HUDEP-2 (cell line): Measurements from ENCODE around the gene NR0B1.
A peak's percentile ranks its signal among the peaks of the same experiment; 100 is the strongest.

Experiments used
- DNase-seq, 76 experiments: peaks; one replicate each; lab custom pipeline; 2025; ENCODE audit not compliant: unreplicated experiment in 76 of 76; lab: John Stamatoyannopoulos, UW

The NR0B1 gene

DNA sequence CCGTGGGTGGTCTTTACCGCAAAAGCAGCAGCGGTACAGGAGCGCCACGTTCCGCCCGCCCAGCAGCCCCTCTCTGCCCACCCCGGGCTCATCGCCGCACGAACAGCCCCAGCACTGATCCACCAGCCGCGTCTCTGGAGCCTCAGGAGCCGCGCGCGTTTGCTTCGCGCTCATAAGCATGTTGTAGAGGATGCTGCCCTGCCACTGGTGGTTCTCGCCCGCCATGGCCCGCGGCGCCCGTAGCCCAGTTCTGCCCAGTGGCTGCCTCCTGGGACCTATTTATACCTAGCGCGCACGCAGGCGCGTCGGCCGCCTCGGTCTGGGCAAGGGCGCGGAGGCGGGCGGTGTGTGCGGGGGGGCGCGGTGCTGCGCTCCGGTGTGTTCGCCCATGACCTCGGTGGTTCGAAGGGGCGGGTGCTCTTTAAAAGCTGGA, at the start of gene NR0B1:
Gene NR0B1 (minus strand): TSS at position 252 of the 433 bp plus-strand sequence. CDS start 27 bp downstream, at position 225.
- no peak for DNase-seq

DNA sequence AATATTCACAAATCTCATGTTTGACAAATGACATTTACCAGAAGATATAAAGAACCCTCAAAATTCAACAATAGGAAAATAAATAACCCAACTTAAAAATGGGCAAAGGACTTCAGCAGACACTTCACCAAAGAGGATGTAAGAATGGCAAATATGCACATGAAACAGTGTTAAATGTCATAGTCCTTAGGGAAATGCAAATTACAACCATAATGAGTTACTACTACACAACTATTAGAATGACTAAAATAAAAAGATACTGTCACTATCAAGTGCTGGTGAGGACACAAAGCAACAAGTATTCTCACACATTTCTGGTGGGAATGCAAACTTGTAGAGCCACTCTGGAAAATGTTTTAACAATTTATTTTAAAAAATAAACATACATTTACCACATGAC, 40.8 kb upstream of the NR0B1 start:
- DNase-seq = no peak

DNA sequence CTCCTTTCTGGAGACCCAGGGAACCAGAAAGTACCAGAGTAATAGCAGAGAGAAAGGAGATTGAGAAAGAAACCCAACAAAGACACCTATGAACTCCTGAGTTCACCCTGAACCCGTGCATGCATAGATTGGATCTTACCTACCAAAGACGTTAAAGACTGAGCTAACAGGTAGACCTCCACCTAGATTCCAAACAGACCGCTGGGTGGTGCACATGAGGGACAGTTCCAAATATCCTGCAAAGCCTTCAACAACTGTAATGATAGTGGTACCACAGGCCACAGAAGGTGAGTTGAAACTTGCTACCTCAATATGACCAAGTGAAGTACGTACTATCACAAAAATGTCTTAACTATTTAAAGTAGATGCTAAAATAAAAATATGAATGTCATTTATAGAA, 34.0 kb upstream of the NR0B1 start:
- DNase-seq = no peak

DNA sequence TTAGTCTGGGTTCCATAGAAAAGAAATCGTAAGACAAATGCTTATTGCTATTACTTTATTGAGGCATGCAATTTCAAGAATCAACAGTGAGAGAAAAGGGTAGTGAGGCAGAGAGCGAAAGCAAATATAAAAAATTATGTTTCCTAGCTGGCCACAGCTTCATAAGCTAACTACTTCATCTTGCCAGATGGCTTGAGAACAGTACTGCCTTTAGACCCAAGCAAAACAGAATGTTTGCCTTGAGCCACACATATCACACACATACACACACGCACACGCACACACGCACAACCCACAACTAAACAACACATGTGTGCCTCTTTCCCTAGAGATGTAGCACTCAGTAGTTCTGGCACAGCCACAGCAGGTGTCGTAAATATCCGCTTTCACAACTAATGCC, 31.6 kb upstream of the NR0B1 start:
- DNase-seq = no peak

GRCh38 chrX:30327762-30328161, 18.6 kb upstream of the NR0B1 start:
- DNase-seq = no peak

GRCh38 chrX:30317308-30317707, 8.1 kb upstream of the NR0B1 start:
- no peak for DNase-seq

DNA sequence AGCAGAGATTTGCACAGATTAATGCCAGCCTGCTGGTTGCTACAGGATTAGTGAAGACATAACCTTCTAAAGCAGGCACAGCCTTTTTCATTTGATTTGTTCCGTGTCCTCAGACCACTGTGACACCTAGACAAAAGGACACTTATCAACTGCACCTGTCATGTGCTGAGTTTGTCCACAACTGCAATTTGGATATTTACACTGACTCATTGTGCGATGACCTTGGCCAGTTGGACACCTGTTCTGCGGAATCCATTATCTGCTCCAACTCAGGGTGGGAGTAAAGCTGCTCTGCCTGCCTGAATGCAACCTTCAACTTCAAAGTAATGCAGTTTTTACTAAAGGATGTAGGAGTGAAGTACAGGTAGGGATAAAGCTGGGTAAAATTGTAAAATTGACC, 4.1 kb upstream of the NR0B1 start:
- no peak for DNase-seq

DNA sequence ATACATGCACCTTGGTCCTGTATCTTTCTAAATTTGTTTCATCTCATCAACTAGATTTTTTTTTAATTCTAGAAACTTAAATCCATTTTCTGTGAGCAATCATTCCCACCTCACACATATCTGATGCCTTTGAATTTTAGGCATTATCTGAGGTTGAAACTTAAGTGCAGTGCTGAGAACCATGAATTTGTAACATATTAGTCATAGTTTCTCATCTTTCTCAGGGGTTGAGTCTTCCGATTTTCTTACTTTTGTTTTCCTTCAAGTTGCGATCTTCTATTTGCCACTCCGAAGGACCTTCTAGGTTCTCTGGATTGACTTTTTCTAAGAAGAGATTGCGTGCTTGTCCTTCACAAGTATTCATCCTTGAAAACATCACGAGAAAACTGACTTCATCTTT, 3.7 kb upstream of the NR0B1 start:
- DNase-seq = no peak

DNA sequence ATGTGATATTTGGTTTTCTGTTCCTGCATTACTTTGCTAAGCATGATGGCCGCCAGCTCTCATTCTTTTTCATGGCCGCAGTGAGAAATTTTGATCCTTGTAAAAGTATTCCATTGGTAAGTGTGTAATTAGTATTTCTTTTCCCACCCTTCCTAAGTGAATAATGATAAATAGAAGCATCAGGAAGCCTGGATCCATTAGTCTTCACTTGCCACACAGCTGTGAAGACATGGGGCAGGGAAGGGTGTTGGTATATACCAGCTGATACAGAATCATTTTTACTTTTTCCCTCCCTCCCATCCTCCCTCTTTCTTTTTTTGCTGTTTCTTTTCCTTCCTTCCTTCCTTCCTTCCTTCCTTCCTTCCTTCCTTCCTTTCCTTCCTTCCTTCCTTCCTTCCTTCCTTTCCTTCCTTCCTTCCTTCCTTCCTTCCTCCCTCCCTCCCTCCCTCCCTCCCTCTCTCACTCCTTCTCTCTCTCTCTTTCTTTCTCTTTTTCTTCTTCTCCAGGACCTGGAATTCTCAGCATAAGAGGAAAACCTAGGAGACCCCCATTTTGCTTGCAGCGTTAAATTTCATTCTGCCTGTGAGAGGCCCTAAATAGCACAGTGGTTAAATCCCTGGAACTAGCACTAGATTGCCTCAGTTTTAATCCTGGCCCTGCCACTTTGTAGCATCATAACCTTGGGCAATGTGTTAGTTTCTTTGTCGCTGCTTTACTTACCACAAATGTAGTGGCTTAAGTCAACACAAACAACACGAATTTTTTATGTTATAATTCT, 1.4 kb upstream of the NR0B1 start:
- DNase-seq = no peak

- peak in 2 of 76 experiments; percentile 0 for DNase-seq
Observed at GRCh38 chrX:30308263-30309138, 689 bp downstream of the NR0B1 start.

- no peak for DNase-seq
Observed at GRCh38 chrX:30307466-30307865, 1.7 kb downstream of the NR0B1 start.

DNA sequence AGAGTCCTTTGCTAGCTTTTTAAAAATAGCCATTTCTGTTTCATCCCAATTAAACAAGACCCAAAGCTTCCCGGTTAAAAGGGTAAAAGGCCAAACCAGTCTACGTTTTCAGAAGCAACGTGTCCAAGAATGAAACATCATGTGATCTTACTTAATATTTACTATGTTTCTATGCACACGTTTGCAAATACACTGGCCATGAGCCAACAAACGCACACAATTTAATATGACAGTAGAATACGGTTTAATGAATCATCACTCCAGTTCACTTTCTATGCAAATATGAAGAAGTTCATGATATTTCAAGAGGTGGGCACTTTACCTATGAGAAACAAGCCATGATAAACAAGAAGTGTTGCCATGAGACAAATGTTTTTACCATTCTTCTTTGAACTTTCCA, 4.3 kb downstream of the NR0B1 start:
- no peak for DNase-seq

- peak in 3 of 76 experiments; percentile 0 to 4 (median 3) for DNase-seq
Observed at GRCh38 chrX:30302956-30303355, 6.2 kb downstream of the NR0B1 start.

GRCh38 chrX:30301963-30302362, 7.2 kb downstream of the NR0B1 start:
- DNase-seq = no peak

- no peak for DNase-seq
Observed at GRCh38 chrX:30301208-30301607, 8.0 kb downstream of the NR0B1 start.

- DNase-seq = no peak
Observed at GRCh38 chrX:30296408-30297254, 12.6 kb downstream of the NR0B1 start.

GRCh38 chrX:30283456-30284200, 25.6 kb downstream of the NR0B1 start:
- peak in 9 of 76 experiments; percentile 0 to 39 (median 6) for DNase-seq

DNA sequence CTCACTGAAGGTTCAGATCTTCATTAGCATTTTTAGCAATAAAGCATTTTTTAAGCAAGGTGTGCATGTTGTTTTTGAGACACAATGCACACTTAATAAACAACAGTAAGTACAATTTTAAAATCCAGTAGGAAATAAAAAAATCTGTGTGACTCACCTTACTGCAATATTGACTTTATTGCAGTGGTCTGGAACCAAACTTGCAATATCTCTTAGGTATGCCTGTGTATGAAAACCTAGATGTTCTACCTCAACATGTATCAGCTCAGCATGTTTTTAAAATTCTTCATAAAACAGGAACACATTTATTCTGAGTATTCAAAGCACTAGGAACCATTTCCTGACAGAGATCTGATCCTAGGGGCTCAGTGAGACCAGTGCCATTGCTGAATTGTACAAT, 26.7 kb downstream of the NR0B1 start:
- no peak for DNase-seq

- DNase-seq = no peak
Observed at GRCh38 chrX:30280428-30280827, 28.8 kb downstream of the NR0B1 start.

DNA sequence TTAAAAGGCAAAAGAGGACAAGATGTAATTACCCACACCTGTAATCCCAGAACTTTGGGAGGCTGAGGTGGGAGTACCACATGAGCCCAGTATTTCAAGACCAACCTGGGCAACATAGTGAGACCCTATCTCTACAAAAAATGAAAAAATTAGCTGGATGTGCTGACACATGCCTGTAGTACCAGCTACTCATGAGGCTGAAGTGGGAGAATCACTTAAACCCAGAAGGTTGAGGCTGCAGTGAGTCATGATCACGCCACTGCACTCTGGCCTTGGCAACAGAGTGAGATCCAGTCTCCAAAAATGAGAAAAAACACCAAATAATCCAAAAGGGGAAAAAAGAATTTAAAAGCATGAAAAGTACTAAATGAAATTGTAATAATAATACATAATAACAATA, 30.8 kb downstream of the NR0B1 start:
- DNase-seq = no peak
